ENCODE results near the gene RNF141. TPM values are rescaled to one million over a fixed set of nuclear protein-coding genes. Genes with fewer than 3 reads are reported as not detected.

The RNF141 gene
- total RNA-seq, 1 experiment from 2014 or later: 28.4 TPM

DNA sequence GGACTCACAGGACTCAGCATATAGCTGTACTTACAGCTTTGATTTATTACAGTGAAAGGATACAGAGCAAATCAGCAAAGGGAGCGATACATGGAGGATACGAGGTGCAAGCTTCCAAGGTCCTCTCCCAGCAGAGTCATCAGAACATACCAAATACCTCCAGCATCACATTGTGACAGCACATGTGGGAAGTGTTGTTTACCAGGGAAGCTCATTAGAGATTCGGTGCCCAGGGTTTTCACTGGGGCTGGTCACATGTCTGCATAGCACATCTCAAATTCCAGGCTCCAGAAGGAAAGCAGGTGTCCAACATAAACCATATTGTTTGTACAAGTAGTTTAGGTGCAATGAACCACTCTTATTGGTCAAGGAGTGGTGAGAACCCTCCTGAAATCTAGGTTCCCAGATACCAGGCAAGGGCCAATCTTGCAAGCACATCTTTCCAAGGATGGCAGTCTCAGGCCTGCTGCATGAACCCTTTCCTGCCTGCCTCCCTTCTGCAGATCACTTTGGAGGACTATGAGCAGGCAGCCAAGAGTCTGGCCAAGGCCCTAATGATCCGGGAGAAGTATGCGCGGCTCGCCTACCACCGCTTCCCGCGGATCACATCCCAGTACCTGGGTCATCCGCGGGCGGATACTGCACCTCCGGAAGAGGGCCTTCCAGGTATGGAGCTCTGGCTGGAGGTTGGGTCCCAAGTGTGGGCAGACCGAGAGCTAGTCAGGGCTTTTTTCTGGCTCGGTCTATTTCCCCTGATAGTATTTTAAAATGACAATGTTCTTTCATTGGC lies 59.2 kb downstream of the RNF141 start:
- Mint-ChIP-seq H3K4me1 (ENCODE audit: insufficient read depth, unreplicated experiment) (no peaks in the 10 kb centered on the region), H3K36me3 (ENCODE audit: insufficient read depth, unreplicated experiment) (no peaks in the 10 kb centered on the region), H3K9me3 (ENCODE audit: unreplicated experiment) (no peaks in the 10 kb centered on the region), H3K27ac (ENCODE audit: low read depth, unreplicated experiment) (no peak overlapping the region), H3K4me3 (ENCODE audit: unreplicated experiment) (no peak overlapping the region), H3K27me3 (ENCODE audit: insufficient read depth, unreplicated experiment) (no peaks in the 10 kb centered on the region)
- intact Hi-C loops (cut with micrococcal nuclease): no loop called here
- no TSS peak for BruUV-seq (replicated peaks)
- CTCF ChIA-PET: no interaction called here
- DNase-seq (ENCODE audit: unreplicated experiment): no peak
- POLR2A ChIA-PET: no interaction called here
- TF ChIP-seq, protein P1, sequence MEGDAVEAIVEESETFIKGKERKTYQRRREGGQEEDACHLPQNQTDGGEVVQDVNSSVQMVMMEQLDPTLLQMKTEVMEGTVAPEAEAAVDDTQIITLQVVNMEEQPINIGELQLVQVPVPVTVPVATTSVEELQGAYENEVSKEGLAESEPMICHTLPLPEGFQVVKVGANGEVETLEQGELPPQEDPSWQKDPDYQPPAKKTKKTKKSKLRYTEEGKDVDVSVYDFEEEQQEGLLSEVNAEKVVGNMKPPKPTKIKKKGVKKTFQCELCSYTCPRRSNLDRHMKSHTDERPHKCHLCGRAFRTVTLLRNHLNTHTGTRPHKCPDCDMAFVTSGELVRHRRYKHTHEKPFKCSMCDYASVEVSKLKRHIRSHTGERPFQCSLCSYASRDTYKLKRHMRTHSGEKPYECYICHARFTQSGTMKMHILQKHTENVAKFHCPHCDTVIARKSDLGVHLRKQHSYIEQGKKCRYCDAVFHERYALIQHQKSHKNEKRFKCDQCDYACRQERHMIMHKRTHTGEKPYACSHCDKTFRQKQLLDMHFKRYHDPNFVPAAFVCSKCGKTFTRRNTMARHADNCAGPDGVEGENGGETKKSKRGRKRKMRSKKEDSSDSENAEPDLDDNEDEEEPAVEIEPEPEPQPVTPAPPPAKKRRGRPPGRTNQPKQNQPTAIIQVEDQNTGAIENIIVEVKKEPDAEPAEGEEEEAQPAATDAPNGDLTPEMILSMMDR (IDR thresholded peaks at IDR 0.05; ENCODE audit: unreplicated experiment): no peak

DNA sequence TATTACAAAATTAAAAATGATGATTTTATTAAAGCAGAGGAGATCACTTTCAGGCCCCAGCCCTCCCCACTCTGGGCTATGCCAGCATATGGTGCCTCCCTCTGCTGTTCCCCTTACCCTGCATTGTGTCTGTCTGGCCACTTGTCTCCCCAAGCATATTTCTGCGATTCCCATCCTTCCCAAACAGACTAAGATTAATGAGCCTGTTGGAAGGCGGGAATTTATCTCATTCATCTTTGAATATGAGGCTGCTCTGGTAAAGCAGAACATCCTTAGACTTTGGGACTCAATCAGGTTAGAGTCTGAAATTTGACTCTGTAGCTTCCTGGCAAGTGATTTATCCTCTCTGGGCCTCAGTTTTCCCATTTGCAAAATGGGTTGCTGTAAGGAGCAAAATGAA lies 60.2 kb downstream of the RNF141 start:
- no peak overlapping the region for H3K4me3 Mint-ChIP-seq (ENCODE audit: unreplicated experiment)

DNA sequence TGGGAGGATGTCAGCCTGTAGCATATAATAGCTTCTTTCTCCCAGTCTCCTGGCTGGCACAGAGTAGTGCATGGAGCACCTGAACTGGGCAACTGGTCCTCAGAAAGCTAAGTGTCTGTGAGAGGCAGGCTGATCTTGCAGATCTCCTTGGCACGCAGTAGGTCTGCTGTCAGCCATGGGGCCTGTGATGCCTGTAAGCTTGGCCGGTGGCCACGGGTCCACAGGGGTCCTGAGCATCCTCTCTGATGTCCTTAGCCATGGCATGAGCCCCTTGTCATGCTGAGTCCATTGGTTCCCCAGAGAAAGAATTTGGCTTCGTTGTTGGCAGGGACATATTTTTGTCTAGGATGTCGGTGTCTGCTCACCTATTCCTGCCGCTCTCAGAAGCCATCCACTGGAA lies 61.0 kb downstream of the RNF141 start:
- Mint-ChIP-seq H3K9me3 (ENCODE audit: unreplicated experiment) (no peaks in the 10 kb centered on the region), H3K36me3 (ENCODE audit: insufficient read depth, unreplicated experiment) (no peaks in the 10 kb centered on the region), H3K27me3 (ENCODE audit: insufficient read depth, unreplicated experiment) (no peaks in the 10 kb centered on the region), H3K4me1 (ENCODE audit: insufficient read depth, unreplicated experiment) (no peaks in the 10 kb centered on the region), H3K27ac (ENCODE audit: low read depth, unreplicated experiment) (no peak overlapping the region), H3K4me3 (ENCODE audit: unreplicated experiment) (no peak overlapping the region)
- no TSS peak for BruUV-seq (replicated peaks)
- intact Hi-C loops (cut with micrococcal nuclease): no loop called here
- ChIA-PET CTCF (interaction anchor here (0.7 to 1.0 kb wide), 2 partner anchors 24 to 174 kb away, joined by 3 read pairs; no protein-coding TSS in a partner anchor), POLR2A (interaction anchor here (2.6 kb wide), 1 partner anchor 9 kb away, joined by 11 read pairs; no protein-coding TSS in a partner anchor)
- DNase-seq (ENCODE audit: unreplicated experiment): no peak
- TF ChIP-seq, protein P1 (IDR thresholded peaks at IDR 0.05; ENCODE audit: unreplicated experiment): no peak

More for the DNA sequence above, 60.2 kb downstream of the RNF141 start:
- no peak for DNase-seq (ENCODE audit: unreplicated experiment)
- Mint-ChIP-seq H3K9me3 (ENCODE audit: unreplicated experiment) (no peaks in the 10 kb centered on the region), H3K27ac (ENCODE audit: low read depth, unreplicated experiment) (no peak overlapping the region), H3K27me3 (ENCODE audit: insufficient read depth, unreplicated experiment) (no peaks in the 10 kb centered on the region), H3K4me1 (ENCODE audit: insufficient read depth, unreplicated experiment) (no peaks in the 10 kb centered on the region), H3K36me3 (ENCODE audit: insufficient read depth, unreplicated experiment) (no peaks in the 10 kb centered on the region)
- BruUV-seq (replicated peaks): no TSS peak
- TF ChIP-seq, protein P1 (IDR thresholded peaks at IDR 0.05; ENCODE audit: unreplicated experiment): no peak
- intact Hi-C loops (cut with micrococcal nuclease): no loop called here
- POLR2A ChIA-PET: interaction anchor here (2.6 kb wide), 1 partner anchor 8 kb away, joined by 11 read pairs; no protein-coding TSS in a partner anchor
- CTCF ChIA-PET: interaction anchor here (0.7 to 1.0 kb wide), 2 partner anchors 25 to 173 kb away, joined by 3 read pairs; no protein-coding TSS in a partner anchor

DNA sequence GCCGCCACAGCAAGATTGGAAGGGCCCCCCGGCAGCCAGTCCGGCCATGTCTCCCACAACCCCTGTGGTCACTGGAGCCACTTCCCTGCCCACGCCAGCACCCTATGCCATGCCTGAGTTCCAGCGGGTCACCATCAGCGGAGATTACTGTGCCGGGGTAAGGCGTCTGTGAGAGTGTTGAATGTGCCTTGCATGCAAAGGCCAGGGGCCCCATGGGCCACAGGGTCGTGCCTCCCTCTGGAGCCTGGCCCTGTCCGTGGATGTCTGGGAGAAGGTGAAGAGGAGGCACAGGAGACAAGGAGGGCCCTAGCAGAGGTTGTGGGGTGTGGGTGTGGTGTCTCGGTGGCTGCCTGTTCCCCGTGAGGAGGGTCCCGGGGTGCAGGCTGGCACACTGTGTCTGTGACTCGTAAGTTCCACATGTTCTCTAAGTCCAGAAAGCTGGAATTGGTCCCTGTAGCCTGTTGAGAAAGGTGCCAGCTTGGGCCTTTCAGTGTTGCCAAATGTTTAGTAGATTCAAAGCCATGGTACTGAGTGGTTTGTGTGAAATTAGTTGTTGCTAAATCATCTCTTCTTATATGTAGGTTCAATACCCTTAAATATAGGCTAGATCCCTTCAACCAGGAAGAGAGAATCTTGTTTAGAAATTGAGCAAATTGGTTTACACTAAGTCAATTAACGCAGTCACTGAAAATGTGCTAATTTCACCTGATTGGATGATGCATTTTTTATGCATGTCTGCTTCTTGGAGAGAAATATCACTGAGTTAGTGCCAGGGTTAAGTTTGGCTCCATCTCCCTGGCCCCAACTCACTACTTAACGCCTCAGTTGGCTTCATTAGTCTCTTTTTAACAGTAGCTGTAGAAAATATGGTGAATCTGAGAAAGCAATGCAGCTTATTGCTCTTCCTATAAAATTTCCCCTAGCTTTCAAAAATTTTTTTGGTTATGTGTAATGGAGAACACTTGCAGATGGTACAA lies 62.1 kb downstream of the RNF141 start:
- no peak for DNase-seq (ENCODE audit: unreplicated experiment)
- Mint-ChIP-seq H3K4me1 (ENCODE audit: insufficient read depth, unreplicated experiment) (no peaks in the 10 kb centered on the region), H3K36me3 (ENCODE audit: insufficient read depth, unreplicated experiment) (no peaks in the 10 kb centered on the region), H3K9me3 (ENCODE audit: unreplicated experiment) (no peaks in the 10 kb centered on the region), H3K27me3 (ENCODE audit: insufficient read depth, unreplicated experiment) (no peaks in the 10 kb centered on the region), H3K27ac (ENCODE audit: low read depth, unreplicated experiment) (no peak overlapping the region), H3K4me3 (ENCODE audit: unreplicated experiment) (no peak overlapping the region)
- TF ChIP-seq, protein P1 (IDR thresholded peaks at IDR 0.05; ENCODE audit: unreplicated experiment): no peak
- no TSS peak for BruUV-seq (replicated peaks)
- intact Hi-C loops (cut with micrococcal nuclease): no loop called here
- CTCF ChIA-PET: interaction anchor here (1.0 kb wide), 1 partner anchor 18 kb away, joined by 3 read pairs; no protein-coding TSS in a partner anchor
- POLR2A ChIA-PET: interaction anchor here (0.6 to 2.6 kb wide), 3 partner anchors 10 to 24 kb away, joined by 3 to 11 read pairs (median 4); partner anchors contain the start of gene AMPD3
